ENCODE measurements around the gene MEF2C. TPM values are rescaled to one million over a fixed set of nuclear protein-coding genes. Genes with fewer than 3 reads are reported as not detected.

MEF2C gene
- total RNA-seq, 1 donor from 2014 or later = under 0.01 TPM

DNA sequence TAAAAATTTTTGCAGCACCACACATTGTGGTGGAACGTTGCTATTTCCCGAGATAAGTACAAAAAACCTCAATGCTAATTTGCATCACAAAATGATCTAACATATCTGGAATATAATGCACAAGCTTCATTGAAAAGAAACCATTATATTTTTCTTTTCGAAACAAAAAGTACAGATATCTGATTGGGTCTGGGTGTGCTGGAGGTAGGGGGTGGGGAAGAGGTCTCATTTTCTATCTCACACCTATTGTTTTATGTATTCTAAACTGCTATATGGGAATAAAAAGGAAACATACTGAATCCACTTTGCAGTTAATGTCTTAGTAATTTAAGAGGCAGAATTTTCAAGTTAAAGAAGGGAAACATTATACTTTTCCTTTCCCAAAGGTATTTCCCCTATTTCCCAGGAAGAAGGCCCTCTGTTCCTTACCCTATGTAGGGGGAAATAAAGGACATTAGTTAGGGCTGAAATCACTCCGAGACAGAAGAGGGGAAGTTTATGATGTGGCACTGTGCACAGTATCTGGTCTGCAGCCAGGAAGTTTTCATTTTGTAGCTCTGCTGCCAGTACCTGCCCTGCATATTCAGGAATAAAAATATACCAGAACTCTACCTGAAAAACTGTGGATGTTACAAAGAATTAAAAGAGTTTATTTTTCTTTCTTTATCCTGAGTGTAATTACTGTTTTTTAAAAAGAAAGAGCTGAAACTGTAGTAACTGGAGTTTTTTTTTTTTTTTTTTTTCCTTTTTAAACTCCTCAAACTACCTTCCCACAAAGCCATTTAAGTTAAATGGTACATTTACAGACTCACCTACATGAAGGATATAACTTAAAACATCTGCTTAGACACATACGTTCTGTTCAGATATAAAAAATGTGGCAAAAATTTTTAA is 7.4 kb downstream of the MEF2C start:
- no peak for TF ChIP-seq CTCF (IDR thresholded peaks at IDR 0.05; ENCODE audit: insufficient read depth, low read length, severe bottlenecking)
- Histone ChIP-seq H3K36me3 (ENCODE audit: control insufficient read depth, insufficient read depth, low read length) (no peaks in the 10 kb centered on the region), H3K4me3 (ENCODE audit: low read depth, low read length) (no peak overlapping the region), H3K27me3 (ENCODE audit: control insufficient read depth, insufficient read depth, low read length) (no peaks in the 10 kb centered on the region)
- FAIRE-seq (no peak), DNase-seq (ENCODE audit: low read depth) (no peak)

DNA sequence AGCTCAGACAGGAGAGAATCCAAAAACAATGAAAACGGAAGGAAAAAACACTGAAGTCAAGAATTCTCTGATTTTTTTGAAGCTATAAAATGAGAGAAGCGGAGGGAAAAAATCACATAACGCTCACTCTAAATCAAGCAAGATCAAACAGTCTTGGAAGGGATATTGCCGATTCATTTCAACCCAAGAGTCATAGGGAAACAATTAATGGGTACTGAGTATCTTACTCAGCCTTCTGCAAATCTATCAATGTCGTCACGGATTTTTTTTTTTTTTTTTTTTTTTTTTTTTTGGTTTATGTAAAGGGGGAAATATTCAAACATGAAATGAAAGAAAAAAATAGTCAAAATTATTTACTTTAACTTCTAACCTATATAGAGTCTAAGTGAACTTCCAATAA is 9.5 kb downstream of the MEF2C start:
- Histone ChIP-seq H3K4me3 (ENCODE audit: low read depth, low read length) (no peak overlapping the region), H3K27me3 (ENCODE audit: control insufficient read depth, insufficient read depth, low read length) (no peaks in the 10 kb centered on the region), H3K36me3 (ENCODE audit: control insufficient read depth, insufficient read depth, low read length) (no peaks in the 10 kb centered on the region)
- DNase-seq (ENCODE audit: low read depth) (no peak), FAIRE-seq (no peak)
- TF ChIP-seq CTCF (IDR thresholded peaks at IDR 0.05; ENCODE audit: insufficient read depth, low read length, severe bottlenecking) = no peak

DNA sequence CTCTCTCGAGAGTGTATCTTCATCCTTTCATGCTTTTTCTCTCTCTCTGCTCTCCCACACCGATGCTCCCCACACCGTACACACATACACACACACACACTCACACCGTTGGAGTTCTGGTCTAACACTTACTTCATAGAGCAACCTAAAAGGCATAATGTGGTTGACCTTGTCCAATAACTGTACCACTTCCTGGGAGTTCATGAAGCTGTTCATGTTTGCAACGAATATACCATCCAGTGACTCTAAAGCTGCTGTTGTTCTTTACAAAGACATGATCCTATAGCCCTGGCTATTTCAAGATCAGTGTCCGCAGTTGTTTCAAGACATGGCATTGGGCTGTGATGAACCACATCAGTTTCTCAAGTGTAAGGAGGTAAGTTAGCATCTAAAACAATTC is 10.0 kb downstream of the MEF2C start:
- H3K4me3 ChIP-seq (ENCODE audit: low read depth, low read length) = no peak overlapping the region
- DNase-seq (ENCODE audit: low read depth) = no peak
- no peaks in the 10 kb centered on the region for H3K36me3 ChIP-seq (ENCODE audit: control insufficient read depth, insufficient read depth, low read length)
- no peaks in the 10 kb centered on the region for H3K27me3 ChIP-seq (ENCODE audit: control insufficient read depth, insufficient read depth, low read length)
- no peak for TF ChIP-seq CTCF (IDR thresholded peaks at IDR 0.05; ENCODE audit: insufficient read depth, low read length, severe bottlenecking)
- no peak for FAIRE-seq

- TF ChIP-seq CTCF (IDR thresholded peaks at IDR 0.05; ENCODE audit: insufficient read depth, low read length, severe bottlenecking) = no peak
- Histone ChIP-seq H3K4me3 (ENCODE audit: low read depth, low read length) (no peak overlapping the region), H3K36me3 (ENCODE audit: control insufficient read depth, insufficient read depth, low read length) (no peaks in the 10 kb centered on the region), H3K27me3 (ENCODE audit: control insufficient read depth, insufficient read depth, low read length) (no peaks in the 10 kb centered on the region)
- FAIRE-seq (no peak), DNase-seq (ENCODE audit: low read depth) (no peak)
These were observed 12.7 kb downstream of the MEF2C start for GRCh38 chr5:88870285-88870684.

DNA sequence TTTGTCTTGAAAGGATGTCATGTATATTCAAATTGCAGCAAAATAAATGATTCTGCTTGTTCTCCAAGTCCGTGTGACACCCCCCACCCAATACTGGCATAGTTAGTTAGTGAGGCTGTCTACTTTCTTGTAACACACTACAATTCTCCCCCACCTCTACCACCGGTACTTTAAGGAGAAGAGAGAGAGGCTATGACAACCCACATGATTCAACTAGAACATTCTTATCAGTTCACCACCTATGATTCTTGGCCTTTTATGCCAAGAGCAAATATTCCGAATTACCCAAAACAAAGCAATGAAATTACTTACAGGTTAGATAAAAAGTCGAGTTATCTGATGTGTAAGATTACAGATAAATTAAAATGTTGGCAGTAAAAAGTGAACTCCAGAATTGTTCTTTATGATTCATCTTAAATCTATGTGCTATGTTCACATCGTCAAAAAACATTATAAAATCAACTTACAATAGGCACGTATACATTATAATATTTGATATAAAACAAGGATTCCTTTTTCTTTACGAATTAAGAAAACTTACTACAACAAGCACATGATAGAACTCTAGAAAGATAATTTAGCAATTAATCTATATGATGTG is 14.4 kb downstream of the MEF2C start:
- DNase-seq (ENCODE audit: low read depth) (no peak), FAIRE-seq (no peak)
- Histone ChIP-seq H3K36me3 (ENCODE audit: control insufficient read depth, insufficient read depth, low read length) (no peaks in the 10 kb centered on the region), H3K4me3 (ENCODE audit: low read depth, low read length) (no peak overlapping the region), H3K27me3 (ENCODE audit: control insufficient read depth, insufficient read depth, low read length) (no peaks in the 10 kb centered on the region)
- no peak for TF ChIP-seq CTCF (IDR thresholded peaks at IDR 0.05; ENCODE audit: insufficient read depth, low read length, severe bottlenecking)
